Activated T-helper 1 cell treated with anti-CD3 and anti-CD28 coated beads, Interleukin-12 subunit alpha, Interleukin-12 subunit beta, Interleukin-2, Interleukin-4 antibody, amounts not matched to agents 30 ng/mL and 10 ng/mL and 1 ng/mL, durations not matched to agents 14 hours and 24 hours and 36 hours (primary cell): ENCODE results near the gene EGFLAM. TPM values are rescaled to one million over a fixed set of nuclear protein-coding genes. Genes with fewer than 3 reads are reported as not detected.

Experiments
- DNase-seq: peaks from one replicate; pipeline ENCODE4 v3.0.0; 2021; ENCODE audit warnings: low spot score
- H3K27ac Mint-ChIP-seq: one replicate; pipeline ENCODE4 v1.8.0; 2021; ENCODE audit warnings: mild to moderate bottlenecking, mixed read lengths
- H3K27me3 Mint-ChIP-seq: one replicate; pipeline ENCODE4 v1.8.0; 2022; ENCODE audit warnings: mild to moderate bottlenecking, moderate library complexity, mixed read lengths; ENCODE audit not compliant: insufficient read depth
- H3K36me3 Mint-ChIP-seq: one replicate; pipeline ENCODE4 v1.8.0; 2021; ENCODE audit warnings: low read depth, mixed read lengths
- H3K4me1 Mint-ChIP-seq: one replicate; pipeline ENCODE4 v1.8.0; 2021; ENCODE audit warnings: low read depth, mixed read lengths
- H3K4me3 Mint-ChIP-seq: one replicate; pipeline ENCODE4 v1.8.0; 2021; ENCODE audit warnings: mild to moderate bottlenecking, moderate library complexity, mixed read lengths
- H3K9me3 Mint-ChIP-seq: one replicate; pipeline ENCODE4 v1.8.0; 2021; ENCODE audit warnings: mixed read lengths
- intact Hi-C: fragments of 100-400 bp; cut with micrococcal nuclease; formaldehyde crosslinking; loops from one replicate; pipeline ENCODE4 v1.15.1; 2024
- total RNA-seq: library from RNA; stranded (reverse); gene quantifications from 2 replicates; pipeline ENCODE4 v1.2.3, GENCODE V29; 2022

The EGFLAM gene
- not detected in 2 replicates for total RNA-seq

- intact Hi-C loops = loop anchor here (5.0 kb wide), 1 partner anchor 426 kb away; no protein-coding TSS in a partner anchor
- Mint-ChIP-seq H3K4me3 (no peak within 1 kb of the TSS), H3K27ac (no peak within 1 kb of the TSS), H3K9me3 (no peaks in the 10 kb centered on the region), H3K4me1 (no peaks in the 10 kb centered on the region), H3K27me3 (peaks cover 53% of the 10 kb centered on the region), H3K36me3 (no peaks in the 10 kb centered on the region)
- DNase-seq = no peak
Observed at GRCh38 chr5:38258319-38259061, at the start of gene EGFLAM. EGFLAM (plus strand) TSS chr5:38258559; CDS start chr5:38258755, 196 bp downstream.

GRCh38 chr5:38208782-38209378 lies 49.5 kb upstream of the EGFLAM start:
- H3K27me3 Mint-ChIP-seq = no peaks in the 10 kb centered on the region
- H3K4me1 Mint-ChIP-seq = no peaks in the 10 kb centered on the region
- H3K9me3 Mint-ChIP-seq = no peaks in the 10 kb centered on the region
- DNase-seq = no peak
- H3K4me3 Mint-ChIP-seq = no peak overlapping the region
- H3K27ac Mint-ChIP-seq = no peak overlapping the region
- intact Hi-C loops = no loop called here
- no peaks in the 10 kb centered on the region for H3K36me3 Mint-ChIP-seq

GRCh38 chr5:38210676-38211353 lies 47.5 kb upstream of the EGFLAM start:
- no peaks in the 10 kb centered on the region for H3K9me3 Mint-ChIP-seq
- H3K27ac Mint-ChIP-seq = no peak overlapping the region
- H3K27me3 Mint-ChIP-seq = no peaks in the 10 kb centered on the region
- intact Hi-C loops = no loop called here
- DNase-seq = no peak
- no peaks in the 10 kb centered on the region for H3K4me1 Mint-ChIP-seq
- H3K4me3 Mint-ChIP-seq = no peak overlapping the region
- no peaks in the 10 kb centered on the region for H3K36me3 Mint-ChIP-seq

GRCh38 chr5:38211354-38211710 lies 47.0 kb upstream of the EGFLAM start:
- intact Hi-C loops = no loop called here
- no peak for DNase-seq
- Mint-ChIP-seq H3K27me3 (no peaks in the 10 kb centered on the region), H3K4me1 (no peaks in the 10 kb centered on the region), H3K9me3 (no peaks in the 10 kb centered on the region), H3K4me3 (no peak overlapping the region), H3K36me3 (no peaks in the 10 kb centered on the region), H3K27ac (no peak overlapping the region)

- intact Hi-C loops = no loop called here
- no peak overlapping the region for H3K4me3 Mint-ChIP-seq
- no peaks in the 10 kb centered on the region for H3K4me1 Mint-ChIP-seq
- H3K27ac Mint-ChIP-seq = no peak overlapping the region
- no peak for DNase-seq
- H3K36me3 Mint-ChIP-seq = no peaks in the 10 kb centered on the region
- no peaks in the 10 kb centered on the region for H3K27me3 Mint-ChIP-seq
- H3K9me3 Mint-ChIP-seq = no peaks in the 10 kb centered on the region
Observed at GRCh38 chr5:38212307-38212706, 46.1 kb upstream of the EGFLAM start.

- intact Hi-C loops = no loop called here
- Mint-ChIP-seq H3K4me1 (no peaks in the 10 kb centered on the region), H3K36me3 (no peaks in the 10 kb centered on the region)
Observed at GRCh38 chr5:38226091-38226490, 32.3 kb upstream of the EGFLAM start.

GRCh38 chr5:38228914-38229313 lies 29.4 kb upstream of the EGFLAM start:
- no peak for DNase-seq
- no peaks in the 10 kb centered on the region for H3K27me3 Mint-ChIP-seq
- no peaks in the 10 kb centered on the region for H3K9me3 Mint-ChIP-seq
- no peak overlapping the region for H3K27ac Mint-ChIP-seq
- intact Hi-C loops = no loop called here
- H3K4me3 Mint-ChIP-seq = no peak overlapping the region
- no peaks in the 10 kb centered on the region for H3K4me1 Mint-ChIP-seq
- H3K36me3 Mint-ChIP-seq = no peaks in the 10 kb centered on the region

More at GRCh38 chr5:38226091-38226490, 32.3 kb upstream of the EGFLAM start:
- Mint-ChIP-seq H3K27me3 (no peaks in the 10 kb centered on the region), H3K9me3 (no peaks in the 10 kb centered on the region), H3K4me3 (no peak overlapping the region), H3K27ac (no peak overlapping the region)
- no peak for DNase-seq

- DNase-seq = no peak
- intact Hi-C loops = no loop called here
- Mint-ChIP-seq H3K27ac (no peak overlapping the region), H3K4me1 (no peaks in the 10 kb centered on the region), H3K9me3 (no peaks in the 10 kb centered on the region), H3K27me3 (no peaks in the 10 kb centered on the region), H3K4me3 (no peak overlapping the region), H3K36me3 (no peaks in the 10 kb centered on the region)
Observed at GRCh38 chr5:38234737-38235136, 23.6 kb upstream of the EGFLAM start.

GRCh38 chr5:38237681-38238080 lies 20.7 kb upstream of the EGFLAM start:
- Mint-ChIP-seq H3K27ac (no peak overlapping the region), H3K27me3 (no peaks in the 10 kb centered on the region), H3K4me3 (no peak overlapping the region), H3K9me3 (no peaks in the 10 kb centered on the region), H3K36me3 (no peaks in the 10 kb centered on the region), H3K4me1 (no peaks in the 10 kb centered on the region)
- intact Hi-C loops = no loop called here
- DNase-seq = no peak

GRCh38 chr5:38240212-38240611 lies 18.1 kb upstream of the EGFLAM start:
- no peak overlapping the region for H3K27ac Mint-ChIP-seq
- DNase-seq = no peak
- no peaks in the 10 kb centered on the region for H3K27me3 Mint-ChIP-seq
- no peaks in the 10 kb centered on the region for H3K9me3 Mint-ChIP-seq
- H3K4me3 Mint-ChIP-seq = no peak overlapping the region
- H3K4me1 Mint-ChIP-seq = no peaks in the 10 kb centered on the region
- intact Hi-C loops = no loop called here
- no peaks in the 10 kb centered on the region for H3K36me3 Mint-ChIP-seq

GRCh38 chr5:38241655-38242054 lies 16.7 kb upstream of the EGFLAM start:
- no peak overlapping the region for H3K4me3 Mint-ChIP-seq
- no peaks in the 10 kb centered on the region for H3K27me3 Mint-ChIP-seq
- intact Hi-C loops = no loop called here
- H3K36me3 Mint-ChIP-seq = no peaks in the 10 kb centered on the region
- DNase-seq = no peak
- no peaks in the 10 kb centered on the region for H3K9me3 Mint-ChIP-seq
- no peaks in the 10 kb centered on the region for H3K4me1 Mint-ChIP-seq
- no peak overlapping the region for H3K27ac Mint-ChIP-seq

GRCh38 chr5:38245307-38245706 lies 13.1 kb upstream of the EGFLAM start:
- Mint-ChIP-seq H3K36me3 (no peaks in the 10 kb centered on the region), H3K4me1 (no peaks in the 10 kb centered on the region), H3K9me3 (no peaks in the 10 kb centered on the region), H3K27ac (no peak overlapping the region), H3K27me3 (peaks cover 3% of the 10 kb centered on the region), H3K4me3 (no peak overlapping the region)
- intact Hi-C loops = no loop called here
- DNase-seq = no peak

GRCh38 chr5:38249301-38249700 lies 9.1 kb upstream of the EGFLAM start:
- H3K9me3 Mint-ChIP-seq = no peaks in the 10 kb centered on the region
- H3K27ac Mint-ChIP-seq = no peak overlapping the region
- H3K4me1 Mint-ChIP-seq = no peaks in the 10 kb centered on the region
- H3K36me3 Mint-ChIP-seq = no peaks in the 10 kb centered on the region
- DNase-seq = no peak
- peaks cover 3% of the 10 kb centered on the region for H3K27me3 Mint-ChIP-seq
- intact Hi-C loops = no loop called here
- no peak overlapping the region for H3K4me3 Mint-ChIP-seq
